Stimulated activated naive CD8-positive, alpha-beta T cell treated with anti-CD3 and anti-CD28 coated beads, Interleukin-15, amount 100 ng/mL, for 72 hours (primary cell): ENCODE results near the gene PSMB4.
"Not testable (repeated sequence)": the region's sequence is repeated elsewhere in the genome, so short reads cannot be mapped to it uniquely, and the experiment has no call there.

ENCODE experiments used
- ATAC-seq: fragments of 150-1000 bp; cut with Tn5 transposase; 2 replicates; pipeline ENCODE4 v1.10.0; 2021; ENCODE audit warnings: mild to moderate bottlenecking, moderate library complexity
- DNase-seq, 2 donors: peaks; one replicate each; pipeline ENCODE4 v3.0.0; 2021 to 2022
- H3K27ac Mint-ChIP-seq, 2 donors: one replicate each; pipeline ENCODE4 v1.8.0; 2022; ENCODE audit warnings: mild to moderate bottlenecking in 2 of 2, mixed read lengths in 2 of 2, moderate library complexity in 2 of 2
- H3K27me3 Mint-ChIP-seq: one replicate; pipeline ENCODE4 v1.8.0; 2022; ENCODE audit warnings: mixed read lengths
- H3K4me1 Mint-ChIP-seq: one replicate; pipeline ENCODE4 v1.8.0; 2022; ENCODE audit warnings: mild to moderate bottlenecking, mixed read lengths
- H3K4me3 Mint-ChIP-seq, 2 donors: one replicate each; pipeline ENCODE4 v1.8.0; 2022; ENCODE audit warnings: mild to moderate bottlenecking in 2 of 2, mixed read lengths in 2 of 2, moderate library complexity in 1 of 2
- H3K9me3 Mint-ChIP-seq, 2 donors: one replicate each; pipeline ENCODE4 v1.8.0; 2022; ENCODE audit warnings: mixed read lengths in 2 of 2

The PSMB4 gene

DNA sequence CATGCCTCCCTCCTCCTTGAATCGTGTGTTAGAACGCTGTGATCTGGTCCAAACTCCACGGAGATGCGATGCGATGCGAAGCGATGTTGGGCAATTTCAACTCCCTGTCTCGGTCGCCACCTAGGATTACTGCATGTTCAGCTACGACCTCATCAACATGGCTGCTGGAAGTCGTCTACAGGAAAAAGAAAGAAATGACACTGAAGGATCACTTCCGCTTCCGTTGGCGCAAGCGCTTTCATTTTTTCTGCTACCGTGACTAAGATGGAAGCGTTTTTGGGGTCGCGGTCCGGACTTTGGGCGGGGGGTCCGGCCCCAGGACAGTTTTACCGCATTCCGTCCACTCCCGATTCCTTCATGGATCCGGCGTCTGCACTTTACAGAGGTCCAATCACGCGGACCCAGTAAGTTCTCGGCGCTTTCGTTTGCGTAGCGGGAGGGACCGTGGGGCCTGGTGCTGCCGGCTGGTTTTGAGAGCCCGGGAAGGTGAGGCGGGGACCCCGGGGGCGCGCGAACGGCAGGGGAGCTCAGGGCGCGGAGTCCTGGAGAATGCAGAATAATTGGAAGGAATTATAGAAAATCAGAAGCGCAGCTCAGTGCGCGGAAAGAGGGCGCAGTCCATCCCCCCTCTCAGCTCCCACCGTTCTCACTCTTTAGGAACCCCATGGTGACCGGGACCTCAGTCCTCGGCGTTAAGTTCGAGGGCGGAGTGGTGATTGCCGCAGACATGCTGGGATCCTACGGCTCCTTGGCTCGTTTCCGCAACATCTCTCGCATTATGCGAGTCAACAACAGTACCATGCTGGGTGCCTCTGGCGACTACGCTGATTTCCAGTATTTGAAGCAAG lies at the start of gene PSMB4:
Gene PSMB4 (plus strand): TSS at position 250 of the 848 bp plus-strand sequence. CDS start 15 bp downstream, at position 265.
- H3K4me1 Mint-ChIP-seq = peaks cover 43% of the 10 kb centered on the region
- peak within 1 kb of the TSS; percentile 99 to 100 for H3K27ac Mint-ChIP-seq

GRCh38 chr1:151350323-151350722 lies 49.0 kb upstream of the PSMB4 start:
- not testable (repeated sequence) for H3K27me3 Mint-ChIP-seq, H3K27ac Mint-ChIP-seq, DNase-seq, H3K9me3 Mint-ChIP-seq, ATAC-seq, H3K4me3 Mint-ChIP-seq
- peaks cover 32% of the 10 kb centered on the region for H3K4me1 Mint-ChIP-seq

More for the DNA sequence above, at the start of gene PSMB4:
- H3K4me3 Mint-ChIP-seq = peak within 1 kb of the TSS; percentile 87 to 99
- H3K27me3 Mint-ChIP-seq = no peaks in the 10 kb centered on the region
- DNase-seq = peak; percentile 76 to 84
- peak; percentile 94 for ATAC-seq
- H3K9me3 Mint-ChIP-seq = no peaks in the 10 kb centered on the region

- DNase-seq (no peak), ATAC-seq (no peak)
- Mint-ChIP-seq H3K4me1 (peaks cover 13% of the 10 kb centered on the region), H3K9me3 (peaks cover 0 to 6% of the 10 kb centered on the region in 2 donors), H3K27ac (no peak overlapping the region), H3K4me3 (no peak overlapping the region), H3K27me3 (no peaks in the 10 kb centered on the region)
Measured at GRCh38 chr1:151352021-151352718, 47.2 kb upstream of the PSMB4 start.

DNA sequence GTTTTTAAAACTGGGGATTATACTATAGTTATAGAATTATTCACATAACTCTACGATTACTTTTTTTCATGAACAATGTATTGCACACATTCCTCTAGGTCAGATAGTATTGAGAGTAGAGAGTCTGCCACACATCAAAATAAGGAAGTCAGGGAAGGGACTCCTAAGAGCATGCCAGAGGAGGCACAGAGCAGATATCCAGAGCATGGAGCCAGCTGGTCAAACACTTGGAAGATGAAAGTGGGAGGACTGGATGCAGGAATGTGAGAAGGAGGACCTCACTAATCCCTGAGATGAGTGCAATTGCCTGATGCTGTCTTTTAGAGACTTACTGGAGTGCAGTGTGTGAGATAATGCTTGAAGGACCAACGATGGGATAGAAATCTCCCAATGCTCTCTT lies 42.7 kb upstream of the PSMB4 start:
- no peak overlapping the region for H3K27ac Mint-ChIP-seq

DNA sequence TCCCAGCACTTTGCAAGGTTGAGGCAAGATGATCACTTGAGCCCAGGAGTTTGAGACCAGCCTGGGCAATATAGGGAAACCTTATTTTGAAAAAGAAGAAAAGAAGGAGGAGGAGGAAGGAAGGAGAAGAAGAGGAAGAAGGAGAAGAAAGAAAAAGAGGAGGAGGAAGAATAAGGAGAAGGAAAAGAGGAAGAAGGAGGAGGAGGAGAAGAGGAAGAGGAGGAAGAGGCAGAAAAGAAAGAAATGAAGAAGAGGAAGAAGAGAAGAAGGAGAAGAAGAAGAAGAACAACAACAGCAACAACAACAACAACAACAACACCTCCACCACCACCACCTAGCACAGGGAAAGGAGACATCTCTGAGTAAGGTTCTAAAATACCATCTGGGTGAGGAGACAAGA lies 37.5 kb upstream of the PSMB4 start:
- no peaks in the 10 kb centered on the region for H3K4me1 Mint-ChIP-seq
- H3K4me3 Mint-ChIP-seq = no peak overlapping the region

More for the DNA sequence above, 42.7 kb upstream of the PSMB4 start:
- ATAC-seq = no peak
- H3K4me1 Mint-ChIP-seq = no peaks in the 10 kb centered on the region
- DNase-seq = no peak
- peaks cover 1 to 8% of the 10 kb centered on the region in 2 donors for H3K9me3 Mint-ChIP-seq
- no peak overlapping the region for H3K4me3 Mint-ChIP-seq
- no peaks in the 10 kb centered on the region for H3K27me3 Mint-ChIP-seq

GRCh38 chr1:151362308-151363155 lies 36.8 kb upstream of the PSMB4 start:
- ATAC-seq = no peak
- no peaks in the 10 kb centered on the region for H3K27me3 Mint-ChIP-seq

More for the DNA sequence above, 37.5 kb upstream of the PSMB4 start:
- H3K27ac Mint-ChIP-seq = no peak overlapping the region
- DNase-seq = no peak
- H3K27me3 Mint-ChIP-seq = no peaks in the 10 kb centered on the region
- peaks cover 15 to 24% of the 10 kb centered on the region in 2 donors for H3K9me3 Mint-ChIP-seq
- ATAC-seq = no peak

GRCh38 chr1:151364996-151365395 lies 34.4 kb upstream of the PSMB4 start:
- H3K4me1 Mint-ChIP-seq = no peaks in the 10 kb centered on the region
- no peak overlapping the region for H3K27ac Mint-ChIP-seq
- no peak for DNase-seq
- ATAC-seq = no peak
- H3K27me3 Mint-ChIP-seq = no peaks in the 10 kb centered on the region
- H3K9me3 Mint-ChIP-seq = peaks cover 15 to 24% of the 10 kb centered on the region in 2 donors
- no peak overlapping the region for H3K4me3 Mint-ChIP-seq

More at GRCh38 chr1:151362308-151363155, 36.8 kb upstream of the PSMB4 start:
- H3K4me3 Mint-ChIP-seq = no peak overlapping the region
- DNase-seq = no peak
- peaks cover 15 to 24% of the 10 kb centered on the region in 2 donors for H3K9me3 Mint-ChIP-seq
- H3K4me1 Mint-ChIP-seq = no peaks in the 10 kb centered on the region
- no peak overlapping the region for H3K27ac Mint-ChIP-seq

GRCh38 chr1:151367658-151368392 lies 31.5 kb upstream of the PSMB4 start:
- Mint-ChIP-seq H3K27ac (no peak overlapping the region), H3K27me3 (no peaks in the 10 kb centered on the region), H3K4me1 (no peaks in the 10 kb centered on the region), H3K4me3 (no peak overlapping the region), H3K9me3 (peaks cover 4 to 11% of the 10 kb centered on the region in 2 donors)
- DNase-seq (no peak), ATAC-seq (no peak)

GRCh38 chr1:151368393-151369301 lies 30.7 kb upstream of the PSMB4 start:
- peaks cover 0 to 2% of the 10 kb centered on the region in 2 donors for H3K9me3 Mint-ChIP-seq
- H3K27me3 Mint-ChIP-seq = no peaks in the 10 kb centered on the region
- DNase-seq (no peak), ATAC-seq (no peak)
- no peaks in the 10 kb centered on the region for H3K4me1 Mint-ChIP-seq
- peak overlapping the region in 1 of 2 donors; percentile 65 for H3K27ac Mint-ChIP-seq
- no peak overlapping the region for H3K4me3 Mint-ChIP-seq

DNA sequence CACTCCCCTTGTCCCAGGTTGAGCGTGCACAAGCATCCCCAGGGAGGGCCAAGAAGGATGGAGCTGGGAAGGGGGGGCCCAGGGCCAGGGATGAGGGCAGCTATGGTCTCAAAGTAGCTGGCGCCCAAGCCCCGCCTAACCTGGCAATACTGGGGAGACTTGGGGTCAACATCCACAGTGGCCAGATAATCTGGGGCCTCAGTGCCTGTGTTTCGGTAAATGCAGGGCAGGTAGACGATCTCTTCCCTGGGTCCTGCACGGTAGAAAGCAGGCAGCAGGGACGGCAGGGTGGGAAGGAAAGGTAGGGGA lies 30.1 kb upstream of the PSMB4 start:
- Mint-ChIP-seq H3K9me3 (no peaks in the 10 kb centered on the region), H3K27me3 (no peaks in the 10 kb centered on the region), H3K4me1 (peaks cover 6% of the 10 kb centered on the region), H3K27ac (peak overlapping the region in 1 of 2 donors; percentile 65), H3K4me3 (no peak overlapping the region)
- ATAC-seq = no peak
- no peak for DNase-seq

DNA sequence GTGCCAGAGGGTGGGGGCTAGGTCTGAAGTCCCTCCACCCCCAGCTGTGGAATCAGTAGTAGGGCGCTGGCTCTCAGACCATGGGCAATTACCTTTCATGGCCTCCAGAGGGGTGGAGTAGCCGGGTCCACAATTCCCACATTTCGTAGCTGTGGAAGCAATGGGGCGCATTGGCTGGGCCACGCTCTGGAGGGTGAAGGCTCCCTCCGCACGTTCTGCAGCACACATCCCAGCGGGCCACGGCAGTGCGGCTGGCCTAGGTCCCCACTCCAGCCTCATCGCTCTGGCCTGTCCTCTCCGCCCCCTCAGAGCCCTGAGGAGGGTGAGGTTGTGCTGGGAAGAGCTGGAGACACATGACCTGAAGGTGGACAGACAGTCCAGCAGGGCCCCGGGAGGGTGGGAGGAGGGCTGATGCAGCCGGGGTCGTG lies 29.7 kb upstream of the PSMB4 start:
- Mint-ChIP-seq H3K27ac (no peak overlapping the region), H3K27me3 (no peaks in the 10 kb centered on the region), H3K4me1 (peaks cover 7% of the 10 kb centered on the region), H3K4me3 (no peak overlapping the region), H3K9me3 (no peaks in the 10 kb centered on the region)
- no peak for ATAC-seq
- DNase-seq = no peak

- Mint-ChIP-seq H3K27me3 (no peaks in the 10 kb centered on the region), H3K27ac (no peak overlapping the region), H3K4me1 (peaks cover 7% of the 10 kb centered on the region), H3K4me3 (no peak overlapping the region), H3K9me3 (no peaks in the 10 kb centered on the region)
- no peak for ATAC-seq
- no peak for DNase-seq
Measured at GRCh38 chr1:151370211-151370911, 29.0 kb upstream of the PSMB4 start.

DNA sequence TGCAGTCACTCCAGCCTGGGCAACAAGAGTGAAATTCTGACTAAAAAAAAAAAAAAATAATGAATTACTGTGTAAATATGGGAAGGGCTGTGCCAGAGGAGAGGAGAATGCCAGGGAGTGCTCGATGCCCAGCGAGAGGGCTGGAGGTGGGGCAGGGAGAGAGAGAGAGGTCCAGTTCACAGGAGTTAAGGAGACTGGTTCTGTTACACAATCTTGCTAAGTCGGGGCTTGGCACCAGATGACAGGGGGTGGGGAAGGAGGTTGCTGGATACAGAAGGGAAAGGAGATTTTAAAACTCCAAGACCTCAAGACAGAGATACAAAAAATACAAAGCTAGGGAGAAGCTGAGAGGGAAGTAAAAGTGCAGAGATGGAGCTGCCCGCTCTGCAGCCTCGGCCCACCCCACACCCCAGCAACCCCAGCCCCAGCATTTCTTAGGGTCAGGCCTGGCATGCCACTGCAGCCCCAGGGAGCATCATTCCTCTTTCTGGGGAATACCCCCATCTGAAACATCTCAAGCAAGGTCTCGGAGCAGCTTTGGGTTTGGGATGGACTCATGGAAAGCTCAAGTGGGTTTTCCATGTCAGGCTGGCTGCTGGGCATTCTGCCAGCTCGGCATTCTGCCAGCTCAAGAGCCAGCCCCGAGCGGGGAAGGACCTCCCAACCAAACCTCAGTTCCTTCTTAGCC lies 27.9 kb upstream of the PSMB4 start:
- Mint-ChIP-seq H3K9me3 (no peaks in the 10 kb centered on the region), H3K27me3 (no peaks in the 10 kb centered on the region), H3K27ac (peak overlapping the region in 1 of 2 donors; percentile 42), H3K4me1 (peaks cover 7% of the 10 kb centered on the region), H3K4me3 (no peak overlapping the region)
- no peak for DNase-seq
- ATAC-seq = no peak
